ENCODE data around the gene RAB31.

DNA sequence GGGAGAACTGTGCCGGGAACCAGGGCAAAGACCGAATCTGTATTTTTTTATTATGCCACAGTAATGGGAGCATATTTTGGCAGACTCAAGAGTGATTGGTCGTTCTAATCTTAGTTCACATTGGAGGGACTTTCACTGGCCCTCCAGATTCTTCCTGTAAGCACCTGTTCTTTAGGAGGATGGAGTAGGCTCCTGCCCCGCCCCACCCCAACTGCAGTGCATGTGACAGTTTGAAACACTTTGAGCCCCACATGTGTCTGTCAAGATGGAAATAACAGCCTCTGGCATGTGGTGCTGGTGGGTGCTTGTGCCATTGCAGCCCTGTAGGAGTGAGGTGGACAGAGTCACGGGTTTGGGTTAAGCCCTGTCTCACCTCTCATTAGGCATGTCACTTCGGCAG, 134.3 kb downstream of the RAB31 start:
- TF ChIP-seq, protein P1, sequence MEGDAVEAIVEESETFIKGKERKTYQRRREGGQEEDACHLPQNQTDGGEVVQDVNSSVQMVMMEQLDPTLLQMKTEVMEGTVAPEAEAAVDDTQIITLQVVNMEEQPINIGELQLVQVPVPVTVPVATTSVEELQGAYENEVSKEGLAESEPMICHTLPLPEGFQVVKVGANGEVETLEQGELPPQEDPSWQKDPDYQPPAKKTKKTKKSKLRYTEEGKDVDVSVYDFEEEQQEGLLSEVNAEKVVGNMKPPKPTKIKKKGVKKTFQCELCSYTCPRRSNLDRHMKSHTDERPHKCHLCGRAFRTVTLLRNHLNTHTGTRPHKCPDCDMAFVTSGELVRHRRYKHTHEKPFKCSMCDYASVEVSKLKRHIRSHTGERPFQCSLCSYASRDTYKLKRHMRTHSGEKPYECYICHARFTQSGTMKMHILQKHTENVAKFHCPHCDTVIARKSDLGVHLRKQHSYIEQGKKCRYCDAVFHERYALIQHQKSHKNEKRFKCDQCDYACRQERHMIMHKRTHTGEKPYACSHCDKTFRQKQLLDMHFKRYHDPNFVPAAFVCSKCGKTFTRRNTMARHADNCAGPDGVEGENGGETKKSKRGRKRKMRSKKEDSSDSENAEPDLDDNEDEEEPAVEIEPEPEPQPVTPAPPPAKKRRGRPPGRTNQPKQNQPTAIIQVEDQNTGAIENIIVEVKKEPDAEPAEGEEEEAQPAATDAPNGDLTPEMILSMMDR (IDR thresholded peaks at IDR 0.05; ENCODE audit: borderline replicate concordance, extremely low read depth, low read length, poor library complexity, severe bottlenecking): no peak
- no peak for TF ChIP-seq EZH2 (IDR thresholded peaks at IDR 0.05; ENCODE audit: borderline replicate concordance, low read depth, low read length, severe bottlenecking)

Measured in DND-41 (cell line).